ENCODE results near the gene FLVCR2.

DNA sequence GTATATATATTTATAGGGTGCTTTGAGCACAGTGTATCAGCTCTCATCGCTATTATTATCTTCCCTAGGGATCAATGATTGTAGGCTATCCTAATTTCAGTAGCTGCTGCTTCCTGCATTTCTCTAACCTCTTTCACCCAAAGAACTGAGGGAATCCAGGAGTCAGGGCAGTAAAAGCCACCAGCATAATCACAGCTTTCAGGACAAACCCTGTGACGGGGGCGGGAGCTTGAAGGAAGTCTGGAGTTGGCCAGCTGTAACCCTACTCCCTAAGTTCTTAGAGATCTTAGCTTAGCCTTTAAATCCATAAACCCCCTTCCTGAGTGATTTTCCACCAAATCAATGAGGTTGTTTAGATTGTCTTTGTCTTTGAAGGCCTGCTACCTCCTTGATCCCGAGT is 33.7 kb downstream of the FLVCR2 start:
- TF ChIP-seq, protein P1, sequence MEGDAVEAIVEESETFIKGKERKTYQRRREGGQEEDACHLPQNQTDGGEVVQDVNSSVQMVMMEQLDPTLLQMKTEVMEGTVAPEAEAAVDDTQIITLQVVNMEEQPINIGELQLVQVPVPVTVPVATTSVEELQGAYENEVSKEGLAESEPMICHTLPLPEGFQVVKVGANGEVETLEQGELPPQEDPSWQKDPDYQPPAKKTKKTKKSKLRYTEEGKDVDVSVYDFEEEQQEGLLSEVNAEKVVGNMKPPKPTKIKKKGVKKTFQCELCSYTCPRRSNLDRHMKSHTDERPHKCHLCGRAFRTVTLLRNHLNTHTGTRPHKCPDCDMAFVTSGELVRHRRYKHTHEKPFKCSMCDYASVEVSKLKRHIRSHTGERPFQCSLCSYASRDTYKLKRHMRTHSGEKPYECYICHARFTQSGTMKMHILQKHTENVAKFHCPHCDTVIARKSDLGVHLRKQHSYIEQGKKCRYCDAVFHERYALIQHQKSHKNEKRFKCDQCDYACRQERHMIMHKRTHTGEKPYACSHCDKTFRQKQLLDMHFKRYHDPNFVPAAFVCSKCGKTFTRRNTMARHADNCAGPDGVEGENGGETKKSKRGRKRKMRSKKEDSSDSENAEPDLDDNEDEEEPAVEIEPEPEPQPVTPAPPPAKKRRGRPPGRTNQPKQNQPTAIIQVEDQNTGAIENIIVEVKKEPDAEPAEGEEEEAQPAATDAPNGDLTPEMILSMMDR (IDR thresholded peaks at IDR 0.05; ENCODE audit: low read depth, low read length) = no peak
- TF ChIP-seq POLR2A (IDR thresholded peaks at IDR 0.05; ENCODE audit: extremely low read depth, insufficient read length) (no peak), MYC (IDR thresholded peaks at IDR 0.05; ENCODE audit: low read depth, low read length) (no peak)
